Erythroblast (primary cell): ENCODE measurements around the gene CAVIN1.
A peak's percentile ranks its signal among the peaks of the same experiment; 100 is the strongest.
"Not testable (repeated sequence)": the region's sequence is repeated elsewhere in the genome, so short reads cannot be mapped to it uniquely, and the experiment has no call there.

Experiments
- DNase-seq, 2 experiments: peaks; one replicate each; lab custom pipeline; 2025; lab: John Stamatoyannopoulos, UW
- GATA1 ChIP-seq: IDR thresholded peaks from 2 replicates; pipeline ENCODE4 v1.6.1; 2011; ENCODE audit warnings: low read depth, mild to moderate bottlenecking, control low read depth, low read length, moderate library complexity
- POLR2A ChIP-seq: IDR thresholded peaks from 2 replicates; pipeline ENCODE4 v1.6.1; 2011; ENCODE audit warnings: mild to moderate bottlenecking, low read length

CAVIN1 gene

GRCh38 chr17:42422958-42423712 lies at the start of gene CAVIN1:
Gene CAVIN1, minus strand, starts transcription at chr17:42423256. Its CDS starts 159 bp downstream, at chr17:42423097.
- TF ChIP-seq GATA1 (no peak), POLR2A (peak; percentile 52)
- DNase-seq = peak; percentile 56 to 65

GRCh38 chr17:42467889-42468288 lies 44.8 kb upstream of the CAVIN1 start:
- no peak for TF ChIP-seq GATA1
- no peak for TF ChIP-seq POLR2A
- no peak for DNase-seq

- no peak for DNase-seq
- TF ChIP-seq POLR2A (no peak), GATA1 (no peak)
Observed at GRCh38 chr17:42463976-42464400, 40.9 kb upstream of the CAVIN1 start.

- TF ChIP-seq GATA1 = no peak
- no peak for TF ChIP-seq POLR2A
- no peak for DNase-seq
Observed at GRCh38 chr17:42460371-42460770, 37.3 kb upstream of the CAVIN1 start.

GRCh38 chr17:42459801-42460281 lies 36.8 kb upstream of the CAVIN1 start:
- DNase-seq = peak; percentile 72 to 76
- TF ChIP-seq POLR2A = no peak
- no peak for TF ChIP-seq GATA1

GRCh38 chr17:42459256-42459800 lies 36.3 kb upstream of the CAVIN1 start:
- TF ChIP-seq POLR2A (no peak), GATA1 (no peak)
- peak; percentile 85 to 91 for DNase-seq

GRCh38 chr17:42458497-42459255 lies 35.6 kb upstream of the CAVIN1 start, which contains the start of gene ATP6V0A1:
Gene ATP6V0A1, plus strand, starts transcription at chr17:42458878. Its CDS starts 2,017 bp downstream, at chr17:42460895.
- peak; percentile 96 for DNase-seq
- TF ChIP-seq GATA1 (no peak), POLR2A (peak; percentile 63)

GRCh38 chr17:42457107-42457792 lies 34.2 kb upstream of the CAVIN1 start:
- TF ChIP-seq GATA1 = no peak
- TF ChIP-seq POLR2A = no peak
- DNase-seq = peak in 1 of 2 experiments; percentile 56

GRCh38 chr17:42456223-42457106 lies 33.4 kb upstream of the CAVIN1 start:
- peak; percentile 65 to 76 for DNase-seq
- no peak for TF ChIP-seq POLR2A
- TF ChIP-seq GATA1 = no peak

GRCh38 chr17:42454987-42455386 lies 31.9 kb upstream of the CAVIN1 start:
- DNase-seq = not testable (repeated sequence)

- DNase-seq = no peak
- no peak for TF ChIP-seq GATA1
- no peak for TF ChIP-seq POLR2A
Observed at GRCh38 chr17:42453439-42453838, 30.4 kb upstream of the CAVIN1 start.

GRCh38 chr17:42451270-42451669 lies 28.2 kb upstream of the CAVIN1 start:
- not testable (repeated sequence) for DNase-seq

GRCh38 chr17:42449838-42450237 lies 26.8 kb upstream of the CAVIN1 start:
- DNase-seq = not testable (repeated sequence)

- not testable (repeated sequence) for DNase-seq
Observed at GRCh38 chr17:42449176-42449575, 26.1 kb upstream of the CAVIN1 start.
